ENCODE measurements around the gene EDIL3. TPM values are rescaled to one million over a fixed set of nuclear protein-coding genes. Genes with fewer than 3 reads are reported as not detected.

The EDIL3 gene
- total and polyA plus RNA-seq, 10 of the 15 experiments (the other 5 are each of a cell fraction or from before 2014, with no cell fraction given): 0.01 to 0.62 (median 0.20) TPM

GRCh38 chr5:84430079-84430478 lies 45.4 kb upstream of the EDIL3 start:
- ATAC-seq (no peak), DNase-seq (ENCODE audit: low read depth, low spot score) (no peak), FAIRE-seq (no peak)
- Histone ChIP-seq H3K36me3 (ENCODE audit: control insufficient read depth in 2 of 2, insufficient read depth in 2 of 2, low read length in 1 of 2) (no peaks in the 10 kb centered on the region), H3K4me3 (no peak overlapping the region), H3K9me3 (replicated peaks; ENCODE audit: control insufficient read depth, insufficient read depth, low read length) (no peaks in the 10 kb centered on the region), H3K79me2 (ENCODE audit: control insufficient read depth, insufficient read depth, low read length) (no peaks in the 10 kb centered on the region), H4K20me1 (ENCODE audit: control insufficient read depth, insufficient read depth) (no peaks in the 10 kb centered on the region), H3K9ac (ENCODE audit: control insufficient read depth, insufficient read depth, low read length) (no peak overlapping the region), H3K27me3 (replicated peaks in 1 of 2; ENCODE audit: control insufficient read depth in 2 of 2, insufficient read depth in 2 of 2, low read length in 1 of 2) (no peaks in the 10 kb centered on the region), H3K27ac (ENCODE audit: control insufficient read depth, insufficient read depth) (no peak overlapping the region), H3K4me2 (ENCODE audit: control insufficient read depth, insufficient read depth) (no peak overlapping the region), H3K4me1 (ENCODE audit: control insufficient read depth, insufficient read depth, low read length) (no peaks in the 10 kb centered on the region), H2AFZ (ENCODE audit: control insufficient read depth, low read depth, low read length) (no peak overlapping the region)
- in situ Hi-C loops (cut with MboI) (no loop called here), intact Hi-C loops (cut with micrococcal nuclease; ENCODE audit: unreplicated experiment) (no loop called here)
- POLR2A ChIA-PET: no interaction called here
- no TSS peak for BruUV-seq (replicated peaks)
- CTCF ChIA-PET: no interaction called here
- RAD21 ChIA-PET (ENCODE audit: unreplicated experiment): no interaction called here
- SMC1A ChIA-PET (ENCODE audit: uncharacterized antibody, unreplicated experiment): interaction anchor here (0.6 kb wide), 1 partner anchor 33 kb away, joined by 3 read pairs; no protein-coding TSS in a partner anchor
- TF ChIP-seq BCLAF1 (IDR thresholded peaks at IDR 0.05) (no peak), ZNF217 (IDR thresholded peaks at IDR 0.05) (no peak), CEBPZ (IDR thresholded peaks at IDR 0.05; ENCODE audit: low read depth, low read length) (no peak), CBFB (IDR thresholded peaks at IDR 0.05; ENCODE audit: low read depth) (no peak), SREBF1 (IDR thresholded peaks at IDR 0.05; ENCODE audit: low read length) (no peak), PAX5 (IDR thresholded peaks at IDR 0.05; ENCODE audit: borderline replicate concordance, low read depth, low read length) (no peak), KAT2A (conservative IDR thresholded peaks at IDR 0.05; ENCODE audit: control insufficient read depth, low read depth, low read length) (no peak), MEF2B (IDR thresholded peaks at IDR 0.05; ENCODE audit: partially characterized antibody, poor library complexity, severe bottlenecking) (no peak), IRF3 (IDR thresholded peaks at IDR 0.05) (no peak), EED (IDR thresholded peaks at IDR 0.05; ENCODE audit: low read depth) (no peak), TAF1 (IDR thresholded peaks at IDR 0.05; ENCODE audit: borderline replicate concordance, low read depth, low read length) (no peak), MXI1 (IDR thresholded peaks at IDR 0.05; ENCODE audit: low read depth, low read length) (no peak), SREBF2 (IDR thresholded peaks at IDR 0.05; ENCODE audit: low read length) (no peak)
